ENCODE measurements around the gene FUNDC2.

- TF ChIP-seq EZH2phosphoT487 (IDR thresholded peaks at IDR 0.05; ENCODE audit: low read depth) (no peak), CTCF (IDR thresholded peaks at IDR 0.05; ENCODE audit: low read depth, low read length) (peak; percentile 31)
These were observed 39.6 kb upstream of the FUNDC2 start for GRCh38 chrX:154986826-154987575.

Measured in OCI-LY3 (cell line).